Mucosa of rectum (tissue), 2 donors: ENCODE measurements around the gene RNF223.

Experiments used
- H3K27ac ChIP-seq, 2 donors: one replicate each; pipeline ENCODE4 v1.7.0; 2013; ENCODE audit warnings: inconsistent platforms in 2 of 2, low read depth in 2 of 2, low read length in 2 of 2
- H3K27me3 ChIP-seq, 2 donors: one replicate each; pipeline ENCODE4 v1.7.0; 2013; ENCODE audit warnings: low read length in 2 of 2; ENCODE audit not compliant: control insufficient read depth in 2 of 2, insufficient read depth in 2 of 2
- H3K36me3 ChIP-seq, 2 donors: one replicate each; pipeline ENCODE4 v1.7.0; 2013; ENCODE audit warnings: low read length in 2 of 2; ENCODE audit not compliant: control insufficient read depth in 2 of 2, insufficient read depth in 2 of 2
- H3K4me1 ChIP-seq, 2 donors: one replicate each; pipeline ENCODE4 v1.7.0; 2013; ENCODE audit warnings: low read length in 2 of 2, mild to moderate bottlenecking in 1 of 2; ENCODE audit not compliant: control insufficient read depth in 2 of 2, insufficient read depth in 2 of 2
- H3K4me3 ChIP-seq, 2 donors: one replicate each; pipeline ENCODE4 v1.7.0; 2013; ENCODE audit warnings: low read length in 2 of 2
- H3K9ac ChIP-seq, 2 donors: one replicate each; pipeline ENCODE4 v1.7.0; 2013; ENCODE audit warnings: low read length in 2 of 2, low read depth in 1 of 2, mild to moderate bottlenecking in 1 of 2
- H3K9me3 ChIP-seq, 2 donors: one replicate each; pipeline ENCODE4 v1.7.0; 2013; ENCODE audit warnings: low read length in 2 of 2; ENCODE audit not compliant: control insufficient read depth in 2 of 2
- donor health status: healthy.
- donor health status: Normal muscosa, but diverticular disease.

The RNF223 gene

GRCh38 chr1:1073743-1074587, at the start of gene RNF223:
RNF223 (minus strand) TSS chr1:1074306; CDS start chr1:1072566, 1,740 bp downstream.
- peak within 1 kb of the TSS; percentile 44 to 52 for H3K4me3 ChIP-seq

GRCh38 chr1:1122981-1123480, 48.9 kb upstream of the RNF223 start:
- Histone ChIP-seq H3K4me3 (peak overlapping the region; percentile 51 to 59), H3K27me3 (peaks cover 0 to 6% of the 10 kb centered on the region in 2 donors), H3K9ac (peak overlapping the region; percentile 66 to 70), H3K4me1 (peaks cover 37 to 53% of the 10 kb centered on the region in 2 donors), H3K36me3 (no peaks in the 10 kb centered on the region), H3K27ac (peak overlapping the region; percentile 94 to 96), H3K9me3 (no peaks in the 10 kb centered on the region)

More at GRCh38 chr1:1073743-1074587, at the start of gene RNF223:
- Histone ChIP-seq H3K4me1 (peaks cover 19 to 28% of the 10 kb centered on the region in 2 donors), H3K27me3 (peaks cover 0 to 3% of the 10 kb centered on the region in 2 donors), H3K36me3 (no peaks in the 10 kb centered on the region), H3K9me3 (no peaks in the 10 kb centered on the region), H3K9ac (peak within 1 kb of the TSS; percentile 52 to 81), H3K27ac (peak within 1 kb of the TSS; percentile 88 to 94)

- Histone ChIP-seq H3K9me3 (no peaks in the 10 kb centered on the region), H3K27ac (peak overlapping the region; percentile 94 to 96), H3K4me1 (peaks cover 37 to 48% of the 10 kb centered on the region in 2 donors), H3K9ac (peak overlapping the region; percentile 66 to 70), H3K36me3 (no peaks in the 10 kb centered on the region), H3K27me3 (peaks cover 0 to 7% of the 10 kb centered on the region in 2 donors), H3K4me3 (peak overlapping the region; percentile 51 to 59)
Measured at GRCh38 chr1:1122078-1122811, 48.1 kb upstream of the RNF223 start.

- H3K4me1 ChIP-seq: peaks cover 38 to 47% of the 10 kb centered on the region in 2 donors
- H3K36me3 ChIP-seq: no peaks in the 10 kb centered on the region
- peaks cover 0 to 7% of the 10 kb centered on the region in 2 donors for H3K27me3 ChIP-seq
- no peaks in the 10 kb centered on the region for H3K9me3 ChIP-seq
- peak overlapping the region; percentile 24 to 66 for H3K9ac ChIP-seq
- H3K4me3 ChIP-seq: peak overlapping the region; percentile 51 to 59
- peak overlapping the region; percentile 39 to 94 for H3K27ac ChIP-seq
Measured at GRCh38 chr1:1121611-1122077, 47.5 kb upstream of the RNF223 start.

GRCh38 chr1:1120866-1121591, 46.9 kb upstream of the RNF223 start:
- Histone ChIP-seq H3K4me1 (peaks cover 37 to 42% of the 10 kb centered on the region in 2 donors), H3K9ac (no peak overlapping the region), H3K27me3 (peaks cover 0 to 7% of the 10 kb centered on the region in 2 donors), H3K36me3 (no peaks in the 10 kb centered on the region), H3K4me3 (no peak overlapping the region), H3K27ac (no peak overlapping the region), H3K9me3 (no peaks in the 10 kb centered on the region)

GRCh38 chr1:1120096-1120495, 46.0 kb upstream of the RNF223 start:
- Histone ChIP-seq H3K9me3 (no peaks in the 10 kb centered on the region), H3K27me3 (peaks cover 0 to 7% of the 10 kb centered on the region in 2 donors), H3K4me1 (peaks cover 33 to 35% of the 10 kb centered on the region in 2 donors), H3K27ac (no peak overlapping the region), H3K9ac (no peak overlapping the region), H3K36me3 (no peaks in the 10 kb centered on the region), H3K4me3 (no peak overlapping the region)

- Histone ChIP-seq H3K36me3 (no peaks in the 10 kb centered on the region), H3K27me3 (peaks cover 0 to 7% of the 10 kb centered on the region in 2 donors), H3K4me1 (peaks cover 33 to 34% of the 10 kb centered on the region in 2 donors), H3K9me3 (no peaks in the 10 kb centered on the region), H3K27ac (no peak overlapping the region), H3K4me3 (no peak overlapping the region), H3K9ac (no peak overlapping the region)
Measured at GRCh38 chr1:1119272-1119890, 45.3 kb upstream of the RNF223 start.

GRCh38 chr1:1118876-1119220, 44.7 kb upstream of the RNF223 start:
- Histone ChIP-seq H3K27ac (no peak overlapping the region), H3K27me3 (peaks cover 0 to 7% of the 10 kb centered on the region in 2 donors), H3K9ac (no peak overlapping the region), H3K4me1 (peaks cover 28% of the 10 kb centered on the region in 2 donors), H3K36me3 (no peaks in the 10 kb centered on the region), H3K9me3 (no peaks in the 10 kb centered on the region), H3K4me3 (no peak overlapping the region)
